SU-DHL-6 (cell line): ENCODE data around the gene MARK3.

Experiments
- EZH2phosphoT487 ChIP-seq: fragments of 200-600 bp; sonication (generic), shearing (Covaris generic); conservative IDR thresholded peaks from 2 replicates; pipeline ENCODE4 v1.6.1; 2018; ENCODE audit warnings: mild to moderate bottlenecking, antibody characterized with exemption, low read length, moderate library complexity, mixed read lengths
- TF ChIP-seq, protein P1 (sequence below): fragments of 200-600 bp; sonication (generic); IDR thresholded peaks from one replicate; pipeline ENCODE4 v1.5.1; 2017; ENCODE audit warnings: antibody characterized with exemption, mild to moderate bottlenecking, low read length, moderate library complexity; ENCODE audit not compliant: insufficient read depth, poor library complexity, severe bottlenecking

DNA sequence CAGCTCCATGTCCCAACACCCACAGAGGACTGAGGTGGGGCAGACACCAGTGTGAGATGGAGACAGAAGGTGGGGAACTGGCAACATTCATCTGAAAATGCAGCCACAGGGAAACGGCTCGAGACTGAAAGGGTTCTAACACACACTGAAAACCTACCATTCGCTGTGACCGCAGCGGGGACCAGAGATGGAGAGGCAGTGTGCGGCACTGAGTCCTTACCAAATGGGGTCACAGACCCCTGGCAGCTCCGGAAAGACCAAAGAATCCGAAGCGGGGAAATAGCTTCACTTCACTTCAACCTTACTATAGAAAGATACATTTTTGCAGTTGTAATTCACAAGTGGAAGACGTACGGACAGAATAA, 167.6 kb downstream of the MARK3 start:
- TF ChIP-seq, protein P1, sequence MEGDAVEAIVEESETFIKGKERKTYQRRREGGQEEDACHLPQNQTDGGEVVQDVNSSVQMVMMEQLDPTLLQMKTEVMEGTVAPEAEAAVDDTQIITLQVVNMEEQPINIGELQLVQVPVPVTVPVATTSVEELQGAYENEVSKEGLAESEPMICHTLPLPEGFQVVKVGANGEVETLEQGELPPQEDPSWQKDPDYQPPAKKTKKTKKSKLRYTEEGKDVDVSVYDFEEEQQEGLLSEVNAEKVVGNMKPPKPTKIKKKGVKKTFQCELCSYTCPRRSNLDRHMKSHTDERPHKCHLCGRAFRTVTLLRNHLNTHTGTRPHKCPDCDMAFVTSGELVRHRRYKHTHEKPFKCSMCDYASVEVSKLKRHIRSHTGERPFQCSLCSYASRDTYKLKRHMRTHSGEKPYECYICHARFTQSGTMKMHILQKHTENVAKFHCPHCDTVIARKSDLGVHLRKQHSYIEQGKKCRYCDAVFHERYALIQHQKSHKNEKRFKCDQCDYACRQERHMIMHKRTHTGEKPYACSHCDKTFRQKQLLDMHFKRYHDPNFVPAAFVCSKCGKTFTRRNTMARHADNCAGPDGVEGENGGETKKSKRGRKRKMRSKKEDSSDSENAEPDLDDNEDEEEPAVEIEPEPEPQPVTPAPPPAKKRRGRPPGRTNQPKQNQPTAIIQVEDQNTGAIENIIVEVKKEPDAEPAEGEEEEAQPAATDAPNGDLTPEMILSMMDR: no peak
- TF ChIP-seq EZH2phosphoT487: no peak
